Ascending aorta (tissue), 2 donors: ENCODE data around the gene TCTA. TPM values are rescaled to one million over a fixed set of nuclear protein-coding genes. Genes with fewer than 3 reads are reported as not detected.
A peak's percentile ranks its signal among the peaks of the same experiment; 100 is the strongest.

Experiments used
- DNase-seq, 2 donors: peaks; one replicate each; pipeline ENCODE4 v3.0.0-alpha.2; 2019; ENCODE audit warnings: low spot score in 2 of 2
- H3K27ac ChIP-seq, 2 donors: fragments of 200-600 bp; sonication (generic); one replicate each; pipeline ENCODE4 v1.5.1; 2016 to 2017; ENCODE audit warnings: mild to moderate bottlenecking in 1 of 2
- H3K27me3 ChIP-seq: fragments of 200-600 bp; sonication (generic); one replicate; pipeline ENCODE4 v1.5.1; 2017
- H3K36me3 ChIP-seq, 2 donors: fragments of 200-600 bp; sonication (generic); one replicate each; pipeline ENCODE4 v1.5.1; 2016
- H3K4me1 ChIP-seq, 2 donors: fragments of 200-600 bp; sonication (generic); one replicate each; pipeline ENCODE4 v1.5.1; 2016 to 2017; ENCODE audit warnings: mild to moderate bottlenecking in 1 of 2
- H3K4me3 ChIP-seq, 2 donors: fragments of 200-600 bp; sonication (generic); one replicate each; pipeline ENCODE4 v1.5.1; 2016 to 2017; ENCODE audit warnings: mild to moderate bottlenecking in 1 of 2
- H3K9me3 ChIP-seq, 2 donors: fragments of 200-600 bp; sonication (generic); one replicate each; pipeline ENCODE4 v1.5.1; 2016
- CTCF ChIP-seq, 3 experiments: fragments of 200-600 bp in 2 of 3; fragments of 450-650 bp in 1 of 3; sonication (generic) in 2 of 3; IDR thresholded peaks; one replicate each; pipeline ENCODE4 v1.5.1; 2016 to 2019; ENCODE audit warnings: antibody characterized with exemption in 3 of 3, mild to moderate bottlenecking in 1 of 3, moderate library complexity in 1 of 3
- intact Hi-C: fragments of 100-400 bp; cut with DNase I; formaldehyde crosslinking; loops from one replicate; pipeline ENCODE4 v1.15.1; 2023
- total RNA-seq: library from RNA; depleted of rRNA; stranded (reverse); fragments of >200 nt; gene quantifications from one replicate; pipeline ENCODE4 v1.1.0, GENCODE V29; 2016

The TCTA gene
- total RNA-seq, 1 donor from 2014 or later: 51.5 TPM

- Histone ChIP-seq H3K4me3 (no peak overlapping the region), H3K36me3 (no peaks in the 10 kb centered on the region), H3K4me1 (peaks cover 0 to 3% of the 10 kb centered on the region in 2 donors), H3K9me3 (no peaks in the 10 kb centered on the region), H3K27ac (peak overlapping the region; percentile 12 to 54), H3K27me3 (no peaks in the 10 kb centered on the region)
- intact Hi-C loops: no loop called here
- TF ChIP-seq CTCF (IDR thresholded peaks at IDR 0.05): no peak
- no peak for DNase-seq
Observed at GRCh38 chr3:49454898-49455681, 42.9 kb downstream of the TCTA start.

- Histone ChIP-seq H3K4me3 (no peak overlapping the region), H3K36me3 (no peaks in the 10 kb centered on the region), H3K4me1 (peaks cover 0 to 3% of the 10 kb centered on the region in 2 donors), H3K27ac (no peak overlapping the region), H3K9me3 (no peaks in the 10 kb centered on the region), H3K27me3 (no peaks in the 10 kb centered on the region)
- DNase-seq: no peak
- intact Hi-C loops: no loop called here
- no peak for TF ChIP-seq CTCF (IDR thresholded peaks at IDR 0.05)
Observed at GRCh38 chr3:49456466-49456865, 44.2 kb downstream of the TCTA start.

- H3K27ac ChIP-seq: no peak overlapping the region
- H3K4me1 ChIP-seq: peaks cover 0 to 3% of the 10 kb centered on the region in 2 donors
- no peak for TF ChIP-seq CTCF (IDR thresholded peaks at IDR 0.05)
- H3K4me3 ChIP-seq: no peak overlapping the region
- H3K9me3 ChIP-seq: no peaks in the 10 kb centered on the region
- intact Hi-C loops: loop anchor here (10.0 kb wide), 1 partner anchor 366 kb away; the partner anchor contains the start of gene QRICH1
- DNase-seq: no peak
- H3K27me3 ChIP-seq: no peaks in the 10 kb centered on the region
- no peaks in the 10 kb centered on the region for H3K36me3 ChIP-seq
Observed at GRCh38 chr3:49460188-49460890, 48.1 kb downstream of the TCTA start.

GRCh38 chr3:49460956-49461355, 48.7 kb downstream of the TCTA start:
- H3K27ac ChIP-seq: no peak overlapping the region
- no peaks in the 10 kb centered on the region for H3K9me3 ChIP-seq
- no peak for TF ChIP-seq CTCF (IDR thresholded peaks at IDR 0.05)
- H3K4me3 ChIP-seq: no peak overlapping the region
- intact Hi-C loops: loop anchor here (10.0 kb wide), 1 partner anchor 366 kb away; the partner anchor contains the start of gene QRICH1
- no peak for DNase-seq
- no peaks in the 10 kb centered on the region for H3K36me3 ChIP-seq
- no peaks in the 10 kb centered on the region for H3K27me3 ChIP-seq
- H3K4me1 ChIP-seq: peaks cover 0 to 3% of the 10 kb centered on the region in 2 donors

- DNase-seq: no peak
- TF ChIP-seq CTCF (IDR thresholded peaks at IDR 0.05): no peak
- H3K4me1 ChIP-seq: no peaks in the 10 kb centered on the region
- H3K36me3 ChIP-seq: no peaks in the 10 kb centered on the region
- intact Hi-C loops: loop anchor here (10.0 kb wide), 1 partner anchor 367 kb away; the partner anchor contains the start of gene QRICH1
- no peaks in the 10 kb centered on the region for H3K27me3 ChIP-seq
- H3K9me3 ChIP-seq: no peaks in the 10 kb centered on the region
- H3K27ac ChIP-seq: peak overlapping the region in 1 of 2 donors; percentile 18
- H3K4me3 ChIP-seq: no peak overlapping the region
Observed at GRCh38 chr3:49461443-49462171, 49.4 kb downstream of the TCTA start.
